Mammary epithelial cell (primary cell): ENCODE data around the gene VPREB1.

Experiments
- EZH2 ChIP-seq: IDR thresholded peaks from 2 replicates; pipeline ENCODE4 v1.6.1; 2012; ENCODE audit warnings: low read length, inconsistent platforms, borderline replicate concordance
- TF ChIP-seq, protein P1 (sequence below), 2 donors: IDR thresholded peaks in 1 of 2; conservative IDR thresholded peaks in 1 of 2; 2 replicates each; pipeline ENCODE4 v1.5.1; 2011 to 2012; ENCODE audit warnings: inconsistent platforms in 2 of 2, low read length in 2 of 2, mild to moderate bottlenecking in 2 of 2, control low read depth in 1 of 2, low read depth in 1 of 2; ENCODE audit not compliant: insufficient read depth in 1 of 2; ENCODE audit errors: extremely low read depth in 1 of 2

GRCh38 chr22:22198751-22199150, 45.8 kb upstream of the VPREB1 start:
- TF ChIP-seq, protein P1, sequence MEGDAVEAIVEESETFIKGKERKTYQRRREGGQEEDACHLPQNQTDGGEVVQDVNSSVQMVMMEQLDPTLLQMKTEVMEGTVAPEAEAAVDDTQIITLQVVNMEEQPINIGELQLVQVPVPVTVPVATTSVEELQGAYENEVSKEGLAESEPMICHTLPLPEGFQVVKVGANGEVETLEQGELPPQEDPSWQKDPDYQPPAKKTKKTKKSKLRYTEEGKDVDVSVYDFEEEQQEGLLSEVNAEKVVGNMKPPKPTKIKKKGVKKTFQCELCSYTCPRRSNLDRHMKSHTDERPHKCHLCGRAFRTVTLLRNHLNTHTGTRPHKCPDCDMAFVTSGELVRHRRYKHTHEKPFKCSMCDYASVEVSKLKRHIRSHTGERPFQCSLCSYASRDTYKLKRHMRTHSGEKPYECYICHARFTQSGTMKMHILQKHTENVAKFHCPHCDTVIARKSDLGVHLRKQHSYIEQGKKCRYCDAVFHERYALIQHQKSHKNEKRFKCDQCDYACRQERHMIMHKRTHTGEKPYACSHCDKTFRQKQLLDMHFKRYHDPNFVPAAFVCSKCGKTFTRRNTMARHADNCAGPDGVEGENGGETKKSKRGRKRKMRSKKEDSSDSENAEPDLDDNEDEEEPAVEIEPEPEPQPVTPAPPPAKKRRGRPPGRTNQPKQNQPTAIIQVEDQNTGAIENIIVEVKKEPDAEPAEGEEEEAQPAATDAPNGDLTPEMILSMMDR (conservative IDR thresholded peaks at IDR 0.05 in 1 of 2, IDR thresholded peaks at IDR 0.05 in 1 of 2; ENCODE audit: extremely low read depth in 1 of 2, insufficient read depth in 1 of 2, low read depth in 1 of 2, low read length in 2 of 2) = no peak
- no peak for TF ChIP-seq EZH2
